ENCODE data around the gene GET4.

The GET4 gene

GRCh38 chr7:895451-896052 lies 19.2 kb downstream of the GET4 start:
- H3K27ac ChIP-seq (ENCODE audit: low read depth, low read length, severe bottlenecking): no peak overlapping the region
- H3K36me3 ChIP-seq (ENCODE audit: control insufficient read depth, insufficient read depth, low read length): peaks cover 59% of the 10 kb centered on the region
- 95 to 98% methylated on average over 43 to 46 of the region's 52 CpGs for WGBS, 2 experiments (ENCODE audit: insufficient coverage in 2 of 2)
- no peaks in the 10 kb centered on the region for H3K4me1 ChIP-seq (ENCODE audit: control insufficient read depth, insufficient read depth, low read length, poor library complexity, severe bottlenecking)
- no peaks in the 10 kb centered on the region for H3K9me3 ChIP-seq (ENCODE audit: control insufficient read depth, low read length)
- no peak overlapping the region for H3K4me3 ChIP-seq (ENCODE audit: extremely low read depth, insufficient read depth, low read length, poor library complexity, severe bottlenecking)

- 95 to 96% methylated on average over 22 to 31 of the region's 42 CpGs for WGBS, 2 experiments (ENCODE audit: insufficient coverage in 2 of 2)
- H3K36me3 ChIP-seq (ENCODE audit: control insufficient read depth, insufficient read depth, low read length): peaks cover 55% of the 10 kb centered on the region
- no peak overlapping the region for H3K4me3 ChIP-seq (ENCODE audit: extremely low read depth, insufficient read depth, low read length, poor library complexity, severe bottlenecking)
- no peak overlapping the region for H3K27ac ChIP-seq (ENCODE audit: low read depth, low read length, severe bottlenecking)
- no peaks in the 10 kb centered on the region for H3K9me3 ChIP-seq (ENCODE audit: control insufficient read depth, low read length)
- H3K4me1 ChIP-seq (ENCODE audit: control insufficient read depth, insufficient read depth, low read length, poor library complexity, severe bottlenecking): no peaks in the 10 kb centered on the region
Measured at GRCh38 chr7:896346-897075, 20.2 kb downstream of the GET4 start.

- Histone ChIP-seq H3K36me3 (ENCODE audit: control insufficient read depth, insufficient read depth, low read length) (peaks cover 49% of the 10 kb centered on the region), H3K9me3 (ENCODE audit: control insufficient read depth, low read length) (no peaks in the 10 kb centered on the region), H3K4me3 (ENCODE audit: extremely low read depth, insufficient read depth, low read length, poor library complexity, severe bottlenecking) (no peak overlapping the region), H3K4me1 (ENCODE audit: control insufficient read depth, insufficient read depth, low read length, poor library complexity, severe bottlenecking) (no peaks in the 10 kb centered on the region), H3K27ac (ENCODE audit: low read depth, low read length, severe bottlenecking) (no peak overlapping the region)
- WGBS, 2 experiments (ENCODE audit: insufficient coverage in 2 of 2): 95 to 97% methylated on average over 12 of the region's 14 CpGs
Measured at GRCh38 chr7:897086-897485, 20.7 kb downstream of the GET4 start.

- WGBS, 2 experiments (ENCODE audit: insufficient coverage in 2 of 2): 91 to 95% methylated on average over 19 to 24 of the region's 27 CpGs
- Histone ChIP-seq H3K4me3 (ENCODE audit: extremely low read depth, insufficient read depth, low read length, poor library complexity, severe bottlenecking) (no peak overlapping the region), H3K9me3 (ENCODE audit: control insufficient read depth, low read length) (no peaks in the 10 kb centered on the region), H3K27ac (ENCODE audit: low read depth, low read length, severe bottlenecking) (no peak overlapping the region), H3K4me1 (ENCODE audit: control insufficient read depth, insufficient read depth, low read length, poor library complexity, severe bottlenecking) (no peaks in the 10 kb centered on the region), H3K36me3 (ENCODE audit: control insufficient read depth, insufficient read depth, low read length) (peaks cover 42% of the 10 kb centered on the region)
Measured at GRCh38 chr7:897771-898376, 21.5 kb downstream of the GET4 start.

GRCh38 chr7:898460-898854 lies 22.1 kb downstream of the GET4 start:
- 89 to 93% methylated on average over 10 to 18 of the region's 18 CpGs for WGBS, 2 experiments (ENCODE audit: insufficient coverage in 2 of 2)
- H3K9me3 ChIP-seq (ENCODE audit: control insufficient read depth, low read length): no peaks in the 10 kb centered on the region
- no peaks in the 10 kb centered on the region for H3K4me1 ChIP-seq (ENCODE audit: control insufficient read depth, insufficient read depth, low read length, poor library complexity, severe bottlenecking)
- H3K4me3 ChIP-seq (ENCODE audit: extremely low read depth, insufficient read depth, low read length, poor library complexity, severe bottlenecking): no peak overlapping the region
- no peak overlapping the region for H3K27ac ChIP-seq (ENCODE audit: low read depth, low read length, severe bottlenecking)
- peaks cover 36% of the 10 kb centered on the region for H3K36me3 ChIP-seq (ENCODE audit: control insufficient read depth, insufficient read depth, low read length)

GRCh38 chr7:898855-899681 lies 22.7 kb downstream of the GET4 start:
- no peak overlapping the region for H3K4me3 ChIP-seq (ENCODE audit: extremely low read depth, insufficient read depth, low read length, poor library complexity, severe bottlenecking)
- H3K36me3 ChIP-seq (ENCODE audit: control insufficient read depth, insufficient read depth, low read length): peaks cover 30% of the 10 kb centered on the region
- H3K4me1 ChIP-seq (ENCODE audit: control insufficient read depth, insufficient read depth, low read length, poor library complexity, severe bottlenecking): no peaks in the 10 kb centered on the region
- 91% methylated on average over 47 to 54 of the region's 54 CpGs for WGBS, 2 experiments (ENCODE audit: insufficient coverage in 2 of 2)
- no peaks in the 10 kb centered on the region for H3K9me3 ChIP-seq (ENCODE audit: control insufficient read depth, low read length)
- H3K27ac ChIP-seq (ENCODE audit: low read depth, low read length, severe bottlenecking): no peak overlapping the region

- Histone ChIP-seq H3K27ac (ENCODE audit: low read depth, low read length, severe bottlenecking) (no peak overlapping the region), H3K36me3 (ENCODE audit: control insufficient read depth, insufficient read depth, low read length) (peaks cover 23% of the 10 kb centered on the region), H3K9me3 (ENCODE audit: control insufficient read depth, low read length) (no peaks in the 10 kb centered on the region), H3K4me3 (ENCODE audit: extremely low read depth, insufficient read depth, low read length, poor library complexity, severe bottlenecking) (no peak overlapping the region), H3K4me1 (ENCODE audit: control insufficient read depth, insufficient read depth, low read length, poor library complexity, severe bottlenecking) (peaks cover 5% of the 10 kb centered on the region)
- WGBS, 2 experiments (ENCODE audit: insufficient coverage in 2 of 2): 95 to 97% methylated on average over 15 to 16 of the region's 16 CpGs
Measured at GRCh38 chr7:899806-900205, 23.5 kb downstream of the GET4 start.

- peaks cover 17% of the 10 kb centered on the region for H3K36me3 ChIP-seq (ENCODE audit: control insufficient read depth, insufficient read depth, low read length)
- H3K27ac ChIP-seq (ENCODE audit: low read depth, low read length, severe bottlenecking): no peak overlapping the region
- peaks cover 7% of the 10 kb centered on the region for H3K4me1 ChIP-seq (ENCODE audit: control insufficient read depth, insufficient read depth, low read length, poor library complexity, severe bottlenecking)
- no peaks in the 10 kb centered on the region for H3K9me3 ChIP-seq (ENCODE audit: control insufficient read depth, low read length)
- no peak overlapping the region for H3K4me3 ChIP-seq (ENCODE audit: extremely low read depth, insufficient read depth, low read length, poor library complexity, severe bottlenecking)
- 84 to 86% methylated on average over 17 to 26 of the region's 26 CpGs for WGBS, 2 experiments (ENCODE audit: insufficient coverage in 2 of 2)
Measured at GRCh38 chr7:900331-901040, 24.1 kb downstream of the GET4 start.

GRCh38 chr7:901041-901387 lies 24.7 kb downstream of the GET4 start:
- Histone ChIP-seq H3K36me3 (ENCODE audit: control insufficient read depth, insufficient read depth, low read length) (peaks cover 13% of the 10 kb centered on the region), H3K4me1 (ENCODE audit: control insufficient read depth, insufficient read depth, low read length, poor library complexity, severe bottlenecking) (peaks cover 7% of the 10 kb centered on the region), H3K4me3 (ENCODE audit: extremely low read depth, insufficient read depth, low read length, poor library complexity, severe bottlenecking) (no peak overlapping the region), H3K9me3 (ENCODE audit: control insufficient read depth, low read length) (no peaks in the 10 kb centered on the region), H3K27ac (ENCODE audit: low read depth, low read length, severe bottlenecking) (no peak overlapping the region)
- WGBS, 2 experiments (ENCODE audit: insufficient coverage in 2 of 2): 95 to 97% methylated on average over 8 of the region's 8 CpGs

All from mesodermal cell (in vitro differentiated cells).